HepG2 (cell line): ENCODE data around the gene NDOR1. TPM values are rescaled to one million over a fixed set of nuclear protein-coding genes. Genes with fewer than 3 reads are reported as not detected.
A peak's percentile ranks its signal among the peaks of the same experiment; 100 is the strongest.

Source experiments
- CBX1 ChIP-seq: IDR thresholded peaks from one replicate; pipeline ENCODE4 v1.6.1; 2016; ENCODE audit warnings: antibody characterized with exemption, low read depth
- DR1 ChIP-seq: sonication (generic); formaldehyde crosslinking; IDR thresholded peaks from 2 replicates; pipeline ENCODE4 v1.8.0; 2021; ENCODE audit warnings: mild to moderate bottlenecking, missing genetic modification reagents, inconsistent platforms
- FOXO1 ChIP-seq: sonication (generic); formaldehyde crosslinking; IDR thresholded peaks from 2 replicates; pipeline ENCODE4 v1.4.0; 2020; ENCODE audit warnings: missing genetic modification reagents
- MEIS2 ChIP-seq: sonication (generic); formaldehyde crosslinking; IDR thresholded peaks from 2 replicates; pipeline ENCODE4 v1.9.0; 2021; ENCODE audit warnings: mild to moderate bottlenecking, missing genetic modification reagents
- MXI1 ChIP-seq: IDR thresholded peaks from 3 replicates; pipeline ENCODE4 v1.6.1; 2012; ENCODE audit warnings: low read depth, low read length, inconsistent platforms, borderline replicate concordance
- NCOR1 ChIP-seq: fragments of 200-600 bp; sonication (generic); IDR thresholded peaks from 2 replicates; pipeline ENCODE4 v1.7.0; 2017; ENCODE audit warnings: antibody characterized with exemption, low read length, borderline replicate concordance
- NR2F1 ChIP-seq, 2 experiments: fragments of 450-650 bp in 1 of 2; formaldehyde crosslinking in 1 of 2; IDR thresholded peaks; 2 replicates each; pipeline versions ENCODE4 v1.5.0 to v1.6.1; 2016 to 2020; ENCODE audit warnings: mild to moderate bottlenecking in 1 of 2, missing compliant biosample characterization in 1 of 2, missing genetic modification reagents in 1 of 2, moderate library complexity in 1 of 2
- PPARG ChIP-seq: conservative IDR thresholded peaks from 2 replicates; pipeline ENCODE4 v1.6.1; 2016; ENCODE audit warnings: missing biosample characterization, missing genetic modification reagents
- SIX1 ChIP-seq: sonication (generic); formaldehyde crosslinking; IDR thresholded peaks from 2 replicates; pipeline ENCODE4 v1.4.0; 2020; ENCODE audit warnings: missing genetic modification reagents, borderline replicate concordance
- SMAD3 ChIP-seq: sonication (generic); formaldehyde crosslinking; IDR thresholded peaks from 2 replicates; pipeline ENCODE4 v1.4.0; 2020; ENCODE audit warnings: missing genetic modification reagents
- SP4 ChIP-seq: sonication (generic); formaldehyde crosslinking; IDR thresholded peaks from 2 replicates; pipeline ENCODE4 v1.8.1; 2023; ENCODE audit warnings: mild to moderate bottlenecking, missing genetic modification reagents
- SP5 ChIP-seq: IDR thresholded peaks from 2 replicates; pipeline ENCODE4 v1.6.1; 2016; ENCODE audit warnings: low read depth, borderline replicate concordance
- TARDBP ChIP-seq: sonication (generic); formaldehyde crosslinking; IDR thresholded peaks from 2 replicates; pipeline ENCODE4 v1.8.0; 2022; ENCODE audit warnings: mild to moderate bottlenecking, missing genetic modification reagents
- TCF7L2 ChIP-seq: IDR thresholded peaks from 2 replicates; pipeline ENCODE4 v1.6.1; 2011; ENCODE audit warnings: mild to moderate bottlenecking, low read depth, low read length, moderate library complexity
- THAP11 ChIP-seq: IDR thresholded peaks from 2 replicates; pipeline ENCODE4 v1.6.1; 2016; ENCODE audit warnings: missing biosample characterization, missing genetic modification reagents
- TMF1 ChIP-seq: sonication (generic); formaldehyde crosslinking; IDR thresholded peaks from 2 replicates; pipeline ENCODE4 v1.8.1; 2022; ENCODE audit warnings: low read depth, missing genetic modification reagents
- ZFP62 ChIP-seq: sonication (generic); formaldehyde crosslinking; IDR thresholded peaks from 2 replicates; pipeline ENCODE4 v1.4.0; 2020; ENCODE audit warnings: missing genetic modification reagents
- ZNF24 ChIP-seq: fragments of 450-650 bp; IDR thresholded peaks from 2 replicates; pipeline ENCODE4 v1.6.1; 2017; ENCODE audit warnings: antibody characterized with exemption, mild to moderate bottlenecking
- ZNF547 ChIP-seq: sonication (generic); formaldehyde crosslinking; IDR thresholded peaks from 2 replicates; pipeline ENCODE4 v1.5.1; 2020; ENCODE audit warnings: mild to moderate bottlenecking, missing genetic modification reagents
- ZNF773 ChIP-seq: sonication (generic); formaldehyde crosslinking; IDR thresholded peaks from 2 replicates; pipeline ENCODE4 v1.4.0; 2020; ENCODE audit warnings: missing genetic modification reagents, borderline replicate concordance
- polyA plus RNA-seq, 8 experiments: library from polyadenylated mRNA; depleted of rRNA in 3 of 8; stranded (reverse) in 7 of 8; unstranded in 1 of 8; fragments of >200 nt; fragmentation: Illumina TruSeq in 4 of 8; extraction: Trizol in 4 of 8; gene quantifications; 2 replicates each; pipeline versions ENCODE4 v1.2.1 to v1.2.3, GENCODE V29; 2011 to 2016; ENCODE audit warnings: low read depth in 4 of 8, missing spikeins in 1 of 8, mixed read lengths in 1 of 8; ENCODE audit not compliant: insufficient read depth in 1 of 8
- total RNA-seq, 5 experiments: library from RNA; depleted of rRNA; stranded (reverse); fragments of >200 nt; fragmentation: Illumina TruSeq; extraction: Trizol; gene quantifications; 2 replicates each; pipeline ENCODE4 v1.2.3, GENCODE V29; 2016; ENCODE audit warnings: low read depth in 1 of 5
- TF ChIP-seq, protein P1 (sequence below): sonication (generic); formaldehyde crosslinking; IDR thresholded peaks from 2 replicates; pipeline ENCODE4 v1.5.1; 2020; ENCODE audit warnings: mild to moderate bottlenecking, missing genetic modification reagents, moderate library complexity
- TF ChIP-seq, protein P2 (sequence below): sonication (generic); formaldehyde crosslinking; IDR thresholded peaks from 2 replicates; pipeline ENCODE4 v1.8.0; 2022; ENCODE audit warnings: missing genetic modification reagents, mild to moderate bottlenecking, moderate library complexity, borderline replicate concordance

Gene NDOR1
- total and polyA plus RNA-seq, 2 of the 13 experiments (the other 11 are each of a cell fraction or from before 2014, with no cell fraction given), result 3.6 to 8.7 TPM

DNA sequence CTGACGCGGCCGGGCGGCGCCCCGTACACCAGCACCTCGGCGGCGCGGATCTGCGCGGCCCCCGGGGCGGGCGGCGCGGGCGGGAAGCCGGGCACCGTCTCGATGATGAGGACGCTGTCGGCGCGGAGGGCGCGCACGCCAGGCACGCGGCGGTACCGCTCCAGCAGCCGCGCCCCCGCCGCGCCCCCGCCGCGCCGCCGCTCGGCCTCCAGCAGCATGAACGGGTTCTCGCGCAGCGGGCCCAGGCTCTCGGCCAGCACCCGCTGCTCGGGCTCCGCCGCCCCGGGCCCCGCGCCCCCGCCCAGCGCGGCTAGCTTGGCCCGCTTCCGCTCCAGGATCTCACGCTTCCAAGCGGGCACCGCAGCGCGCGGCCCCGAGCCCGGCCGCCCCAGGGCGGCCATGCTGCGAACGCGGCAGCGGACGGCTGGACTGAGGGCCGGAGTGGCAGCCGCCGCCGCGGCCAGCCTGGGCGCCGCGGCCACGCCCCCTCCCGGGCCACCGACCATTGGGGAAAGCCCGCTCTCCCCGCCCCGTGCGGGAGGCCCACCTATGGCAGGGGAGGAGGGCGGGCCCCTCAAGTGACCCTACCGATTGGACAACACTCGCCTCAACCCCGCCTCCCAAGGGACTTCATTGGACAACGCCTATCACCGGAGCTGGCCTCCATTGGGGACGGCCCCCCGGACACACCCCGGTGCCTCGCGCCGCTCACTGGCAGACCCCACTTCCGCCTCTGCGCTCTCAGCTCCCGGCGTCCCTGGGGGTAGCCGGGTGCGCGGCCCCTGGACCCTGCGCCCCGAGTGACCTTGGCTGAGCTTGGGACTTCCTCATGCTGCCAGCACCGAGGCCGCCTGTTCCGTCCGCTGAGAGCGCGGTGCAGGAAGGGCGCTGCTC lies 4.9 kb upstream of the NDOR1 start, which contains the start of gene TPRN (continued):
- TF ChIP-seq TMF1 (CRISPR knock-in tag), result no peak; the same call in 1 of the 2 replicates
- TF ChIP-seq, protein P1, sequence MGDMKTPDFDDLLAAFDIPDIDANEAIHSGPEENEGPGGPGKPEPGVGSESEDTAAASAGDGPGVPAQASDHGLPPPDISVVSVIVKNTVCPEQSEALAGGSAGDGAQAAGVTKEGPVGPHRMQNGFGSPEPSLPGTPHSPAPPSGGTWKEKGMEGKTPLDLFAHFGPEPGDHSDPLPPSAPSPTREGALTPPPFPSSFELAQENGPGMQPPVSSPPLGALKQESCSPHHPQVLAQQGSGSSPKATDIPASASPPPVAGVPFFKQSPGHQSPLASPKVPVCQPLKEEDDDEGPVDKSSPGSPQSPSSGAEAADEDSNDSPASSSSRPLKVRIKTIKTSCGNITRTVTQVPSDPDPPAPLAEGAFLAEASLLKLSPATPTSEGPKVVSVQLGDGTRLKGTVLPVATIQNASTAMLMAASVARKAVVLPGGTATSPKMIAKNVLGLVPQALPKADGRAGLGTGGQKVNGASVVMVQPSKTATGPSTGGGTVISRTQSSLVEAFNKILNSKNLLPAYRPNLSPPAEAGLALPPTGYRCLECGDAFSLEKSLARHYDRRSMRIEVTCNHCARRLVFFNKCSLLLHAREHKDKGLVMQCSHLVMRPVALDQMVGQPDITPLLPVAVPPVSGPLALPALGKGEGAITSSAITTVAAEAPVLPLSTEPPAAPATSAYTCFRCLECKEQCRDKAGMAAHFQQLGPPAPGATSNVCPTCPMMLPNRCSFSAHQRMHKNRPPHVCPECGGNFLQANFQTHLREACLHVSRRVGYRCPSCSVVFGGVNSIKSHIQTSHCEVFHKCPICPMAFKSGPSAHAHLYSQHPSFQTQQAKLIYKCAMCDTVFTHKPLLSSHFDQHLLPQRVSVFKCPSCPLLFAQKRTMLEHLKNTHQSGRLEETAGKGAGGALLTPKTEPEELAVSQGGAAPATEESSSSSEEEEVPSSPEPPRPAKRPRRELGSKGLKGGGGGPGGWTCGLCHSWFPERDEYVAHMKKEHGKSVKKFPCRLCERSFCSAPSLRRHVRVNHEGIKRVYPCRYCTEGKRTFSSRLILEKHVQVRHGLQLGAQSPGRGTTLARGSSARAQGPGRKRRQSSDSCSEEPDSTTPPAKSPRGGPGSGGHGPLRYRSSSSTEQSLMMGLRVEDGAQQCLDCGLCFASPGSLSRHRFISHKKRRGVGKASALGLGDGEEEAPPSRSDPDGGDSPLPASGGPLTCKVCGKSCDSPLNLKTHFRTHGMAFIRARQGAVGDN (CRISPR knock-in tag), result peak; percentile 94
- peak; percentile 74 to 88 for TF ChIP-seq NR2F1 (CRISPR knock-in tag; IDR thresholded peaks at IDR 0.05)
- TF ChIP-seq ZFP62, result no peak
- peak; percentile 88 for TF ChIP-seq THAP11 (CRISPR knock-in tag)
- TF ChIP-seq PPARG (CRISPR knock-in tag), result no peak
- peak; percentile 71; the same call in 1 of the 2 replicates for TF ChIP-seq NCOR1
- TF ChIP-seq TCF7L2, result no peak
- TF ChIP-seq SP4 (CRISPR knock-in tag), result peak; percentile 94
- TF ChIP-seq FOXO1 (CRISPR knock-in tag), result peak; percentile 50; the same call in 1 of the 2 replicates
- TF ChIP-seq SMAD3 (CRISPR knock-in tag), result peak; percentile 79; the same call in 1 of the 2 replicates
- TF ChIP-seq TARDBP (CRISPR knock-in tag), result peak; percentile 90
- no peak for TF ChIP-seq ZNF24
- peak; percentile 81; the same call in 2 of the 3 replicates for TF ChIP-seq MXI1
- TF ChIP-seq, protein P2, sequence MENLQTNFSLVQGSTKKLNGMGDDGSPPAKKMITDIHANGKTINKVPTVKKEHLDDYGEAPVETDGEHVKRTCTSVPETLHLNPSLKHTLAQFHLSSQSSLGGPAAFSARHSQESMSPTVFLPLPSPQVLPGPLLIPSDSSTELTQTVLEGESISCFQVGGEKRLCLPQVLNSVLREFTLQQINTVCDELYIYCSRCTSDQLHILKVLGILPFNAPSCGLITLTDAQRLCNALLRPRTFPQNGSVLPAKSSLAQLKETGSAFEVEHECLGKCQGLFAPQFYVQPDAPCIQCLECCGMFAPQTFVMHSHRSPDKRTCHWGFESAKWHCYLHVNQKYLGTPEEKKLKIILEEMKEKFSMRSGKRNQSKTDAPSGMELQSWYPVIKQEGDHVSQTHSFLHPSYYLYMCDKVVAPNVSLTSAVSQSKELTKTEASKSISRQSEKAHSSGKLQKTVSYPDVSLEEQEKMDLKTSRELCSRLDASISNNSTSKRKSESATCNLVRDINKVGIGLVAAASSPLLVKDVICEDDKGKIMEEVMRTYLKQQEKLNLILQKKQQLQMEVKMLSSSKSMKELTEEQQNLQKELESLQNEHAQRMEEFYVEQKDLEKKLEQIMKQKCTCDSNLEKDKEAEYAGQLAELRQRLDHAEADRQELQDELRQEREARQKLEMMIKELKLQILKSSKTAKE (CRISPR knock-in tag), result peak; percentile 75; the same call in 1 of the 2 replicates
- peak; percentile 55 for TF ChIP-seq CBX1
- TF ChIP-seq SP5, result peak; percentile 50; the same call in 1 of the 2 replicates
- peak; percentile 81 for TF ChIP-seq ZNF547 (CRISPR knock-in tag)
- TF ChIP-seq DR1, result peak; percentile 44
- TF ChIP-seq MEIS2 (CRISPR knock-in tag), result peak; percentile 37; the same call in 1 of the 2 replicates
- no peak; the same call in 1 of the 2 replicates for TF ChIP-seq SIX1 (CRISPR knock-in tag)
- TF ChIP-seq ZNF773, result peak; percentile 45; the same call in 1 of the 2 replicates
